HEK293T (cell line): ENCODE data around the gene MEIOSIN.
"Not testable (repeated sequence)": the region's sequence is repeated elsewhere in the genome, so short reads cannot be mapped to it uniquely, and the experiment has no call there.

Experiments
- SP1 ChIP-seq: fragments of 450-650 bp; IDR thresholded peaks from 2 replicates; pipeline ENCODE4 v1.6.1; 2017
- ZNF384 ChIP-seq: fragments of 450-650 bp; IDR thresholded peaks from 2 replicates; pipeline ENCODE4 v1.6.1; 2016

GRCh38 chr19:45799541-45799940 lies 66.3 kb downstream of the MEIOSIN start:
- not testable (repeated sequence) for TF ChIP-seq ZNF384, SP1
